Measurements from ENCODE around the gene SYPL2.

Gene SYPL2

DNA sequence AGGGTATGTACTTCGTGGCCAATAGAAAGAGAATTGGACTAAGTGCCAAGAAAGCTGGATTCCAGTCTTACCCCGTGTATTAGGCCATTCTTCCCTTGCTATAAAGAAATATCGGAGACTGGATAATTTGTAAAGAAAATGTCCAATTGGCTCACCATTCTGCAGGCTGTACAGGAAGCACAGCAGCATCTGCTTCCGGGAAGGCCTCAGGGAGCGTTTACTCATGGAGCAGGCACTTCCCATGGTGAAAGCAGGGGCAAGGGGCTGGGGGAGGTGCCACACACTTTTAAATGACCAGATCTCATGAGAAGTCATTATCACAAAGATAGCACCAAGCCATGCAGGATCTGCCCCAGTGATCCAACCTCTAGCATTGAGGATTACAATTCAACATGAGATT is 51.0 kb downstream of the SYPL2 start:
- Histone ChIP-seq H3K4me1 (ENCODE audit: control insufficient read depth, insufficient read depth, low read length) (no peaks in the 10 kb centered on the region), H3K27me3 (ENCODE audit: control insufficient read depth, insufficient read depth, low read length) (no peaks in the 10 kb centered on the region), H3K9ac (ENCODE audit: low read depth, low read length) (no peak overlapping the region), H3K4me3 (ENCODE audit: low read depth, low read length) (no peak overlapping the region), H3K36me3 (ENCODE audit: control insufficient read depth, insufficient read depth, low read length) (no peaks in the 10 kb centered on the region), H3K27ac (ENCODE audit: low read depth, low read length) (no peak overlapping the region), H3K9me3 (ENCODE audit: control insufficient read depth, insufficient read depth, low read length) (no peaks in the 10 kb centered on the region)

GRCh38 chr1:109521002-109521951 is 54.9 kb downstream of the SYPL2 start:
- Histone ChIP-seq H3K36me3 (ENCODE audit: control insufficient read depth, insufficient read depth, low read length) (no peaks in the 10 kb centered on the region), H3K4me3 (ENCODE audit: low read depth, low read length) (no peak overlapping the region)

DNA sequence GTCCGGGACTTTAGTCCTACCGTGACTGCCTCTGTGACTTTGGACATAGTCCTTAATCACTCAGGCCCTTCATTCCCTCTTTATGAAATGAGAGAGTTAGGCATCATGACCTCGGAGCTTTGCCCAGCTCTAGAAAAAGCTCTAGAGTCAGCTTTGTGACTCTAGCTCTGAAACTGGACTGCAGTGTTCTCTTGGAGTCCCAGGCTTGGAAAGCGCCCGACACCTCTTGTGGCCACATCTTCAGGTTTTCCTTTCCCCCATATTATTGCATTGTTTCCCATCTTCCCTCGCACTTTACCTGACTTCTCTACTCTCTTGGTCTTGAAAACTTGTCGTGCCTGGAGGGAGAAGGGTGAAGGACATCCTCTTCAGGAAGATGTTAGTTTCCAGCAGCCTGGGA is 55.7 kb downstream of the SYPL2 start:
- H3K9ac ChIP-seq (ENCODE audit: low read depth, low read length) = no peak overlapping the region
- no peaks in the 10 kb centered on the region for H3K9me3 ChIP-seq (ENCODE audit: control insufficient read depth, insufficient read depth, low read length)
- no peaks in the 10 kb centered on the region for H3K27me3 ChIP-seq (ENCODE audit: control insufficient read depth, insufficient read depth, low read length)
- no peak overlapping the region for H3K27ac ChIP-seq (ENCODE audit: low read depth, low read length)
- no peaks in the 10 kb centered on the region for H3K4me1 ChIP-seq (ENCODE audit: control insufficient read depth, insufficient read depth, low read length)
- no peak overlapping the region for H3K4me3 ChIP-seq (ENCODE audit: low read depth, low read length)
- no peaks in the 10 kb centered on the region for H3K36me3 ChIP-seq (ENCODE audit: control insufficient read depth, insufficient read depth, low read length)

More at GRCh38 chr1:109521002-109521951, 54.9 kb downstream of the SYPL2 start:
- Histone ChIP-seq H3K9me3 (ENCODE audit: control insufficient read depth, insufficient read depth, low read length) (no peaks in the 10 kb centered on the region), H3K27ac (ENCODE audit: low read depth, low read length) (no peak overlapping the region), H3K9ac (ENCODE audit: low read depth, low read length) (no peak overlapping the region), H3K27me3 (ENCODE audit: control insufficient read depth, insufficient read depth, low read length) (no peaks in the 10 kb centered on the region), H3K4me1 (ENCODE audit: control insufficient read depth, insufficient read depth, low read length) (no peaks in the 10 kb centered on the region)

- no peak overlapping the region for H3K4me3 ChIP-seq (ENCODE audit: low read depth, low read length)
- H3K9me3 ChIP-seq (ENCODE audit: control insufficient read depth, insufficient read depth, low read length) = no peaks in the 10 kb centered on the region
- no peak overlapping the region for H3K27ac ChIP-seq (ENCODE audit: low read depth, low read length)
- H3K27me3 ChIP-seq (ENCODE audit: control insufficient read depth, insufficient read depth, low read length) = no peaks in the 10 kb centered on the region
- no peaks in the 10 kb centered on the region for H3K36me3 ChIP-seq (ENCODE audit: control insufficient read depth, insufficient read depth, low read length)
- no peaks in the 10 kb centered on the region for H3K4me1 ChIP-seq (ENCODE audit: control insufficient read depth, insufficient read depth, low read length)
- H3K9ac ChIP-seq (ENCODE audit: low read depth, low read length) = no peak overlapping the region
These were observed 57.4 kb downstream of the SYPL2 start for GRCh38 chr1:109523706-109524105.

GRCh38 chr1:109527098-109527811 is 60.9 kb downstream of the SYPL2 start:
- no peak overlapping the region for H3K4me3 ChIP-seq (ENCODE audit: low read depth, low read length)
- 0 out of 2 replicates have a peak, but pooled peaks cover 3% of the 10 kb centered on the region for H3K4me1 ChIP-seq (ENCODE audit: control insufficient read depth, insufficient read depth, low read length)
- H3K9ac ChIP-seq (ENCODE audit: low read depth, low read length) = no peak overlapping the region
- no peaks in the 10 kb centered on the region for H3K27me3 ChIP-seq (ENCODE audit: control insufficient read depth, insufficient read depth, low read length)
- H3K27ac ChIP-seq (ENCODE audit: low read depth, low read length) = no peak overlapping the region
- H3K9me3 ChIP-seq (ENCODE audit: control insufficient read depth, insufficient read depth, low read length) = no peaks in the 10 kb centered on the region
- H3K36me3 ChIP-seq (ENCODE audit: control insufficient read depth, insufficient read depth, low read length) = no peaks in the 10 kb centered on the region

- H3K36me3 ChIP-seq (ENCODE audit: control insufficient read depth, insufficient read depth, low read length) = no peaks in the 10 kb centered on the region
- H3K4me3 ChIP-seq (ENCODE audit: low read depth, low read length) = no peak overlapping the region
- H3K9ac ChIP-seq (ENCODE audit: low read depth, low read length) = no peak overlapping the region
- H3K4me1 ChIP-seq (ENCODE audit: control insufficient read depth, insufficient read depth, low read length) = peaks cover 6% of the 10 kb centered on the region; the same call in 1 of the 2 replicates
- no peak overlapping the region for H3K27ac ChIP-seq (ENCODE audit: low read depth, low read length)
- no peaks in the 10 kb centered on the region for H3K9me3 ChIP-seq (ENCODE audit: control insufficient read depth, insufficient read depth, low read length)
- H3K27me3 ChIP-seq (ENCODE audit: control insufficient read depth, insufficient read depth, low read length) = no peaks in the 10 kb centered on the region
These were observed 61.7 kb downstream of the SYPL2 start for GRCh38 chr1:109527846-109528695.

DNA sequence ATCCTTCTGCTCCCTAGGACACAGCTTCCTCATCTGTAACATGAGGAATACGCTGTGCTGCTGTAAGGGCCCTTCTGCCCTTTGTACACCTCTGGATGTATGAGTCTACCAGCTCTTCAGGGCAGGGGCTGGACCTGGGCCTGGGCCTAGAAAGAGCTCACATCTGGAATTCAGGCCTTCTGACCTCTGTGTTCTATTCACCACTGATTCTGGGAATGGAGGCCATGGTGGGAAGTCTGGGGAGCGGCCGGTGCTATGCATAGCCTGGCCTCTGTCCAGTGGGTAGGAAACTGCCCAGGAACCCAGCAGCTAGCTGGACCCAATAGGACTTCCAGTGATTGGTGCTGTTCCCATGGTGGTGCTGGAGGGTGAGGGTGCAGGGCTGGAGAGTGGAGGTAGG is 62.4 kb downstream of the SYPL2 start:
- no peaks in the 10 kb centered on the region for H3K36me3 ChIP-seq (ENCODE audit: control insufficient read depth, insufficient read depth, low read length)
- H3K27me3 ChIP-seq (ENCODE audit: control insufficient read depth, insufficient read depth, low read length) = no peaks in the 10 kb centered on the region
- no peak overlapping the region for H3K4me3 ChIP-seq (ENCODE audit: low read depth, low read length)
- H3K27ac ChIP-seq (ENCODE audit: low read depth, low read length) = no peak overlapping the region
- peaks cover 6% of the 10 kb centered on the region; the same call in 1 of the 2 replicates for H3K4me1 ChIP-seq (ENCODE audit: control insufficient read depth, insufficient read depth, low read length)
- no peaks in the 10 kb centered on the region for H3K9me3 ChIP-seq (ENCODE audit: control insufficient read depth, insufficient read depth, low read length)
- no peak overlapping the region for H3K9ac ChIP-seq (ENCODE audit: low read depth, low read length)

DNA sequence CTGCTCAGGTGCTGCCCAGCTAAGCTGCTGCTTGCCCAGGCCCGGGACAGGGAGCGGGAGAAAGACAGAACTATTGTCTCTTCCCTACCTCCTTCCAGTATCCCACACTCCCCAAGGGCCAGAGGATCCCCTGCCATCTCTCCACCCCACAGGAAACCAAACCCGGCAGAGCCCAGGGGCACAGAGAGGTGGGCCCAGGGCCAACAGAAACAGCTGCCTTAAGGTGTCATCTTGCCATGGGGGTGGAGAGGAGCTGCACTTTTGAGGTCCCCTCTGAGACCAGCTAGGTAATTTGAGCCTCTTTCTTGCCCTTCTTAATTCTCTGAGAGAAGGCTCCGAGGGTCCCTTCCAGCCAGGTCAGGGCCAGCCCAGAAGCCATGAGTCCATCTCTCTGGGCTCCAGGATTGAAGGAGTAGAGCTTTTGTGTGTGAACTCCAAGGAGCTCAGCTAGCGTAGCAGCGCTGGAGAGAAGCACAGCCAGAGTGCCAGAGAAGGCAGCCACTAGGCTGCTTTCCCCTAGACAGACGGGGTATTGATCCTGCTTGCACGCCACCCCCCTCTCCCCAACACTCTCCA is 63.6 kb downstream of the SYPL2 start:
- Histone ChIP-seq H3K36me3 (ENCODE audit: control insufficient read depth, insufficient read depth, low read length) (no peaks in the 10 kb centered on the region), H3K9ac (ENCODE audit: low read depth, low read length) (no peak overlapping the region), H3K4me1 (ENCODE audit: control insufficient read depth, insufficient read depth, low read length) (peaks cover 6% of the 10 kb centered on the region; the same call in 1 of the 2 replicates), H3K9me3 (ENCODE audit: control insufficient read depth, insufficient read depth, low read length) (no peaks in the 10 kb centered on the region), H3K4me3 (ENCODE audit: low read depth, low read length) (no peak overlapping the region), H3K27ac (ENCODE audit: low read depth, low read length) (no peak overlapping the region), H3K27me3 (ENCODE audit: control insufficient read depth, insufficient read depth, low read length) (no peaks in the 10 kb centered on the region)

GRCh38 chr1:109530457-109531087 is 64.2 kb downstream of the SYPL2 start:
- Histone ChIP-seq H3K4me1 (ENCODE audit: control insufficient read depth, insufficient read depth, low read length) (peaks cover 6% of the 10 kb centered on the region; the same call in 1 of the 2 replicates), H3K27ac (ENCODE audit: low read depth, low read length) (no peak overlapping the region), H3K27me3 (ENCODE audit: control insufficient read depth, insufficient read depth, low read length) (no peaks in the 10 kb centered on the region), H3K9ac (ENCODE audit: low read depth, low read length) (no peak overlapping the region), H3K9me3 (ENCODE audit: control insufficient read depth, insufficient read depth, low read length) (no peaks in the 10 kb centered on the region), H3K36me3 (ENCODE audit: control insufficient read depth, insufficient read depth, low read length) (no peaks in the 10 kb centered on the region), H3K4me3 (ENCODE audit: low read depth, low read length) (no peak overlapping the region)

DNA sequence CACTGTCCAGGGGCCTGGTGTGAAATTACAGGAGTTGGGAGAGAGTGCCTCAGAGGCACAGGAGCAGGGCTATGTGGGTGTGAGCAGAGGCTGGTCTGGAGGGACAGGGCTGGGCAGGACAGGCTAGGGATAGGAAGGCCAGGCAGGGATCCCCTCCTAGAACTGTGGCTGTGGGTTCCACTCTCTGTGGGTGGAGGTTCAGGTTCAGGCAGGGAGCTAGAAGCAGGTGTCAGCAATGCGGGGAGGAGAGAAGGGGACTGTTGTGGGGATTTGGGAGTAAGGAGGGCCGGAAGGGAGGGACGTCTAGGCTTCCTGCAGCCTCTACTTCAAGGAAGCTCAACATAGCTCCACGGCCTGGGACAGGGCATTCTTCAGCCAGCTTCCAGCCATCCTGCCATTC is 65.0 kb downstream of the SYPL2 start:
- Histone ChIP-seq H3K27ac (ENCODE audit: low read depth, low read length) (no peak overlapping the region), H3K27me3 (ENCODE audit: control insufficient read depth, insufficient read depth, low read length) (no peaks in the 10 kb centered on the region), H3K9ac (ENCODE audit: low read depth, low read length) (no peak overlapping the region), H3K4me1 (ENCODE audit: control insufficient read depth, insufficient read depth, low read length) (peaks cover 6% of the 10 kb centered on the region; the same call in 1 of the 2 replicates), H3K4me3 (ENCODE audit: low read depth, low read length) (no peak overlapping the region), H3K9me3 (ENCODE audit: control insufficient read depth, insufficient read depth, low read length) (no peaks in the 10 kb centered on the region), H3K36me3 (ENCODE audit: control insufficient read depth, insufficient read depth, low read length) (no peaks in the 10 kb centered on the region)

Measured in HUES48 (cell line).